ENCODE data around the gene MYO1F.
"Not testable (repeated sequence)": the region's sequence is repeated elsewhere in the genome, so short reads cannot be mapped to it uniquely, and the experiment has no call there.

MYO1F gene

DNA sequence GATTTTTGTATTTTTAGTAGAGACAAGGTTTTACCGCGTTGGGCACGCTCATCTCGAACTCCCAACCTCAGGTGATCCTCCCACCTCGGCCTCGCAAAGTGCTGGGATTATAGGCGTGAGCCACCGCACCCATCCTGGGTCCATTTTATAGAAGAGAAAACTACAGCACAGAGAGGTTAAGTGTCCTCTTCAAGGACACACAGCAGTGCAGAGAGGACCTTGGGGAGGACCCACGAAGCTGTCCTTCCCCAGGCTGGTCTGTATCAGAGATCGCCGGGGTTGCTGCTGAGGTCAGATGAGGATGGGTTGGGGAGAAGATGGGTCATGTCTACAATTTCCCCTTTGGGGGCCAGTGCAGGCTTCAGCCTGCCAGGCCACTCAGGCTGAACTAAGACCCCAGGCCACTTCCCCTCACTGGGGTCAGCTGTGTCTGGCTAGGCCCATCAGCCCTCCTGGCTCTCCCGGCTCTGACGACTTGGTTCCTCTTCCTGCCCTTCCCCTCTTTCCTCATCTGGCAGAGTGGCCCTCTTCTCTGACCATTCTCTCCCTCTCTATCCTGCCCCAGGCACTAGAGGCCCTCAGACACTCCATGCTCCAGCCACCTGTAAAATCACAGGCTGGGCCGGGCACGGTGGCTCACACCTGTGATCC lies 9.6 kb downstream of the MYO1F start:
- 95% methylated on average over 15 of the region's 15 CpGs for WGBS
- H3K79me1 ChIP-seq (replicated peaks; ENCODE audit: low read length, poor library complexity, severe bottlenecking) = no peaks in the 10 kb centered on the region
- no peak overlapping the region for H3K4me2 ChIP-seq (ENCODE audit: low read length, poor library complexity, severe bottlenecking)
- no peak overlapping the region for H3K27ac ChIP-seq (ENCODE audit: low read length, poor library complexity, severe bottlenecking)
- no peak overlapping the region for H2AK5ac ChIP-seq (ENCODE audit: low read length, severe bottlenecking)
- no peak overlapping the region for H3K9ac ChIP-seq (ENCODE audit: low read length)
- peak overlapping the region; percentile 87 for H4K91ac ChIP-seq (ENCODE audit: low read length)
- H2BK120ac ChIP-seq (ENCODE audit: low read depth, low read length) = peak overlapping the region; percentile 75
- no peak overlapping the region for H3K14ac ChIP-seq (ENCODE audit: low read length in 2 of 2)
- H3K23ac ChIP-seq (ENCODE audit: low read length in 2 of 2) = no peak overlapping the region
- DNase-seq = no peak
- peaks cover 14% of the 10 kb centered on the region for H3K4me1 ChIP-seq (ENCODE audit: control insufficient read depth, insufficient read depth, low read depth, low read length)
- H3K4ac ChIP-seq (ENCODE audit: low read depth in 1 of 2, low read length in 2 of 2) = no peak overlapping the region
- no peak overlapping the region for H3K4me3 ChIP-seq (ENCODE audit: insufficient read depth in 1 of 2, low read depth in 1 of 2, low read length in 2 of 2)
- H2AFZ ChIP-seq (ENCODE audit: low read depth, low read length) = no peak overlapping the region
- peak overlapping the region; percentile 13 to 77 for H3K18ac ChIP-seq (ENCODE audit: low read depth in 1 of 2, low read length in 2 of 2)
- H3K9me3 ChIP-seq (ENCODE audit: control insufficient read depth, low read length) = no peaks in the 10 kb centered on the region
- peak overlapping the region; percentile 57 to 79 for H2BK12ac ChIP-seq (ENCODE audit: low read length in 2 of 2)
- peak overlapping the region; percentile 86 for H4K8ac ChIP-seq (ENCODE audit: low read length)
- H3K36me3 ChIP-seq (ENCODE audit: control insufficient read depth in 1 of 2, insufficient read depth in 2 of 2, low read depth in 1 of 2, low read length in 2 of 2) = no peaks in the 10 kb centered on the region
- no peaks in the 10 kb centered on the region for H3K27me3 ChIP-seq (ENCODE audit: control insufficient read depth in 1 of 2, insufficient read depth in 1 of 2, low read length in 2 of 2)
- peak overlapping the region; percentile 48 for H2BK15ac ChIP-seq (ENCODE audit: low read depth, poor library complexity, severe bottlenecking)
- H2BK5ac ChIP-seq (ENCODE audit: low read depth, low read length, poor library complexity, severe bottlenecking) = no peak overlapping the region

DNA sequence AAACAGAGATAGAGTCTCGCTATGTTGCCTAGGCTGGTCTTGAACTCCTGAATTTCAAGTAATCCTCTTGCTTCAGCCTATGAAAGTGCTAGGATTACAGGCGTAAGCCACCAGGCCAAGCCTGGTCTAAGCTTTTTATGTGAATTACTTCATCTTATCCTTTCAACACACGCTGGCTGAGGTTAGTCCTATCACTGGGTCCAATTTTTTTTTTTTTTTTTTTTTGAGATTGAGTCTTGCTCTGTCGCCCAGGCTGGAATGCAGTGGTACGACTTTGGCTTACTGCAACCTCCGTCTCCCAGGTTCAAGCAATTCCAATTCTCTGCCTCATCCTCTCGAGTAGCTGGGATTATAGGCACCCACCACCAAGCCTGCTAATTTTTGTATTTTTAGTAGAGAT lies 10.4 kb downstream of the MYO1F start:
- Histone ChIP-seq H3K23ac (ENCODE audit: low read length in 2 of 2) (no peak overlapping the region), H2BK15ac (ENCODE audit: low read depth, poor library complexity, severe bottlenecking) (no peak overlapping the region), H2AFZ (ENCODE audit: low read depth, low read length) (no peak overlapping the region), H3K9ac (ENCODE audit: low read length) (no peak overlapping the region), H4K8ac (ENCODE audit: low read length) (no peak overlapping the region), H2BK120ac (ENCODE audit: low read depth, low read length) (no peak overlapping the region), H3K27me3 (ENCODE audit: control insufficient read depth in 1 of 2, insufficient read depth in 1 of 2, low read length in 2 of 2) (no peaks in the 10 kb centered on the region), H3K4me1 (ENCODE audit: control insufficient read depth, insufficient read depth, low read depth, low read length) (peaks cover 14% of the 10 kb centered on the region), H3K4ac (ENCODE audit: low read depth in 1 of 2, low read length in 2 of 2) (no peak overlapping the region), H2BK5ac (ENCODE audit: low read depth, low read length, poor library complexity, severe bottlenecking) (no peak overlapping the region), H3K4me2 (ENCODE audit: low read length, poor library complexity, severe bottlenecking) (no peak overlapping the region), H2AK5ac (ENCODE audit: low read length, severe bottlenecking) (no peak overlapping the region), H3K4me3 (ENCODE audit: insufficient read depth in 1 of 2, low read depth in 1 of 2, low read length in 2 of 2) (no peak overlapping the region), H3K27ac (ENCODE audit: low read length, poor library complexity, severe bottlenecking) (no peak overlapping the region), H3K36me3 (ENCODE audit: control insufficient read depth in 1 of 2, insufficient read depth in 2 of 2, low read depth in 1 of 2, low read length in 2 of 2) (no peaks in the 10 kb centered on the region), H3K14ac (ENCODE audit: low read length in 2 of 2) (no peak overlapping the region), H4K91ac (ENCODE audit: low read length) (no peak overlapping the region), H3K79me1 (replicated peaks; ENCODE audit: low read length, poor library complexity, severe bottlenecking) (no peaks in the 10 kb centered on the region), H3K9me3 (ENCODE audit: control insufficient read depth, low read length) (no peaks in the 10 kb centered on the region), H2BK12ac (ENCODE audit: low read length in 2 of 2) (no peak overlapping the region), H3K18ac (ENCODE audit: low read depth in 1 of 2, low read length in 2 of 2) (no peak overlapping the region)
- 100% methylated on average over 3 of the region's 7 CpGs for WGBS
- no peak for DNase-seq

DNA sequence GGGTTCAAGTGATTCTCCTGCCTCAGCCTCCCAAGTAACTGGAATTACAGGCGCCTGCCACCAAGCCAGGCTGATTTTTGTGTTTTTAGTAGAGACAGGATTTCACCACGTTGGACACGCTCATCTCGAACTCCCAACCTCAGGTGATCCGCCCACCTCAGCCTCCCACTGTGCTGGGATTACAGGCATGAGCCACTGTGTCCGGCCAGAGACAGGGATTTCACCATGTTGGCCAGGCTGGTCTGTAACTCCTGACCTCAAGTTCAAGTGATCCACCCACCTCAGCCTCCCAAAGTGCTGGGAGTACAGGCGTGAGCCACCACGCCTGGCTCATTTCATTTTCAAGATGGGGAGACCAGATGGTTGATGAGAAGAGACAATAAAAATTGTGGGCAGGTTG lies 12.4 kb downstream of the MYO1F start:
- H3K4ac ChIP-seq (ENCODE audit: low read depth in 1 of 2, low read length in 2 of 2); H3K23ac ChIP-seq (ENCODE audit: low read length in 2 of 2); H2AFZ ChIP-seq (ENCODE audit: low read depth, low read length); H3K27ac ChIP-seq (ENCODE audit: low read length, poor library complexity, severe bottlenecking); H2BK15ac ChIP-seq (ENCODE audit: low read depth, poor library complexity, severe bottlenecking); DNase-seq; H2BK5ac ChIP-seq (ENCODE audit: low read depth, low read length, poor library complexity, severe bottlenecking); H2BK12ac ChIP-seq (ENCODE audit: low read length in 2 of 2); H3K27me3 ChIP-seq (ENCODE audit: control insufficient read depth in 1 of 2, insufficient read depth in 1 of 2, low read length in 2 of 2); H3K79me1 ChIP-seq (replicated peaks; ENCODE audit: low read length, poor library complexity, severe bottlenecking); H3K36me3 ChIP-seq (ENCODE audit: control insufficient read depth in 1 of 2, insufficient read depth in 2 of 2, low read depth in 1 of 2, low read length in 2 of 2); H4K8ac ChIP-seq (ENCODE audit: low read length); H4K91ac ChIP-seq (ENCODE audit: low read length); H3K14ac ChIP-seq (ENCODE audit: low read length in 2 of 2); H3K18ac ChIP-seq (ENCODE audit: low read depth in 1 of 2, low read length in 2 of 2); H2AK5ac ChIP-seq (ENCODE audit: low read length, severe bottlenecking); H3K4me3 ChIP-seq (ENCODE audit: insufficient read depth in 1 of 2, low read depth in 1 of 2, low read length in 2 of 2); H2BK120ac ChIP-seq (ENCODE audit: low read depth, low read length); H3K4me2 ChIP-seq (ENCODE audit: low read length, poor library complexity, severe bottlenecking); H3K9me3 ChIP-seq (ENCODE audit: control insufficient read depth, low read length); H3K9ac ChIP-seq (ENCODE audit: low read length): not testable (repeated sequence)
- 86% methylated on average over 8 of the region's 8 CpGs for WGBS
- H3K4me1 ChIP-seq (ENCODE audit: control insufficient read depth, insufficient read depth, low read depth, low read length) = peaks cover 14% of the 10 kb centered on the region

DNA sequence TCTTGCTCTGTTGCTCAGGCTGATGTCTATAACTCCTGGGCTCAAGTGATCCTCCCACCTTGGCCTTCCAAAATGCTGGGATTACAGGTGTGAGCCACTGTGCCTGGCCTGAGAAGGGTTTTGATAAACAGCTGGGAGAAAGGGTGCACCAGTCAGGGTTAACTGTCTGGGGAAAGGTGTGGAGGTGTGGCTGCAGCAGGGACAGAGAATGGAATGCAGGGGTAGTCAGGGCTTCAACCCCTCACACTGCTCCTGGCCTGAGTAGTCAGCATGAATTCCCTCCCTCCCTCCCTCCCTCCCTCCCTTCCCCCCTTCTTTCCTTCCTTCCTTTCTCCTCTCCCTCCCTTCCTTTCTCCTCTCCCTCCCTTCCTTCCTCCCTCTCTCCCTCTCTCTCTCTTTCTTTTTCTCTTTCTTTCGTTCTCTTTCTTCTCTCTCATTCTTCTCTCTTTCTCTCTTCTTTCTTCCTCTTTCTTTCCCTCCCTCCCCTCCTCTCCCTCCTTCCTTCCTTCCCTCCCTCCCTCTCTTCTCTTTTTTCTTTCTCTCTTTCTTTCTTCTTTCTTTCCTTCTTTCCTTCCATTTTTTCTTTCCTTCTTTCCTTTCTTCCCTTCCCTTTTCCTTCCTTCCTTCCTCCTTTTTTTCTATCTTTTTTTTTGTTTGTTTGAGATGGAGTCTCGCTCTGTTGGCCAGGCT lies 16.0 kb downstream of the MYO1F start:
- Histone ChIP-seq H3K27me3 (ENCODE audit: control insufficient read depth in 1 of 2, insufficient read depth in 1 of 2, low read length in 2 of 2) (peaks cover 0 to 3% of the 10 kb centered on the region in 2 experiments), H3K4me3 (ENCODE audit: insufficient read depth in 1 of 2, low read depth in 1 of 2, low read length in 2 of 2) (no peak overlapping the region), H3K14ac (ENCODE audit: low read length in 2 of 2) (no peak overlapping the region), H3K4me1 (ENCODE audit: control insufficient read depth, insufficient read depth, low read depth, low read length) (peaks cover 4% of the 10 kb centered on the region), H2BK5ac (ENCODE audit: low read depth, low read length, poor library complexity, severe bottlenecking) (no peak overlapping the region), H3K4me2 (ENCODE audit: low read length, poor library complexity, severe bottlenecking) (no peak overlapping the region), H4K91ac (ENCODE audit: low read length) (no peak overlapping the region), H2BK15ac (ENCODE audit: low read depth, poor library complexity, severe bottlenecking) (no peak overlapping the region), H3K9me3 (ENCODE audit: control insufficient read depth, low read length) (no peaks in the 10 kb centered on the region), H3K79me1 (replicated peaks; ENCODE audit: low read length, poor library complexity, severe bottlenecking) (no peaks in the 10 kb centered on the region), H2AK5ac (ENCODE audit: low read length, severe bottlenecking) (no peak overlapping the region), H3K4ac (ENCODE audit: low read depth in 1 of 2, low read length in 2 of 2) (no peak overlapping the region), H2BK120ac (ENCODE audit: low read depth, low read length) (no peak overlapping the region), H3K36me3 (ENCODE audit: control insufficient read depth in 1 of 2, insufficient read depth in 2 of 2, low read depth in 1 of 2, low read length in 2 of 2) (no peaks in the 10 kb centered on the region), H2AFZ (ENCODE audit: low read depth, low read length) (no peak overlapping the region), H3K23ac (ENCODE audit: low read length in 2 of 2) (no peak overlapping the region), H4K8ac (ENCODE audit: low read length) (no peak overlapping the region), H3K9ac (ENCODE audit: low read length) (no peak overlapping the region), H3K27ac (ENCODE audit: low read length, poor library complexity, severe bottlenecking) (no peak overlapping the region), H3K18ac (ENCODE audit: low read depth in 1 of 2, low read length in 2 of 2) (no peak overlapping the region), H2BK12ac (ENCODE audit: low read length in 2 of 2) (no peak overlapping the region)
- no peak for DNase-seq
- WGBS = 88% methylated on average over 2 of the region's 2 CpGs
